Tibial nerve (tissue), 4 donors: ENCODE measurements around the gene TAF4. TPM values are rescaled to one million over a fixed set of nuclear protein-coding genes. Genes with fewer than 3 reads are reported as not detected.

Experiments
- DNase-seq, 2 donors: peaks; one replicate each; pipeline ENCODE4 v3.0.0-alpha.2; 2019; ENCODE audit warnings: low spot score in 2 of 2
- H3K27ac ChIP-seq, 4 donors: fragments of 200-600 bp; sonication (generic) in 3 of 4; one replicate each; pipeline ENCODE4 v1.5.1; 2017 to 2019; ENCODE audit warnings: mild to moderate bottlenecking in 1 of 4
- H3K27me3 ChIP-seq, 2 donors: fragments of 200-600 bp; sonication (generic) in 1 of 2; one replicate each; pipeline versions ENCODE4 v1.5.1 to v1.6.0; 2017 to 2019
- H3K36me3 ChIP-seq, 3 donors: fragments of 200-600 bp; sonication (generic); one replicate each; pipeline ENCODE4 v1.5.1; 2018 to 2019
- H3K4me1 ChIP-seq, 4 donors: fragments of 200-600 bp; sonication (generic) in 3 of 4; one replicate each; pipeline ENCODE4 v1.5.1; 2017 to 2019
- H3K4me3 ChIP-seq, 4 donors: fragments of 200-600 bp; sonication (generic) in 3 of 4; one replicate each; pipeline ENCODE4 v1.5.1; 2017 to 2019; ENCODE audit warnings: mild to moderate bottlenecking in 1 of 4, moderate library complexity in 1 of 4
- H3K9me3 ChIP-seq, 4 donors: fragments of 200-600 bp; sonication (generic) in 3 of 4; one replicate each; pipeline ENCODE4 v1.5.1; 2017 to 2019
- CTCF ChIP-seq, 5 experiments: fragments of 200-600 bp in 3 of 5; fragments of 450-650 bp in 2 of 5; sonication (generic) in 3 of 5; IDR thresholded peaks; one replicate each; pipeline ENCODE4 v1.5.1; 2016 to 2019; ENCODE audit warnings: antibody characterized with exemption in 5 of 5, mild to moderate bottlenecking in 3 of 5, moderate library complexity in 2 of 5
- EP300 ChIP-seq, 2 donors: sonication (generic); formaldehyde crosslinking; IDR thresholded peaks; one replicate each; pipeline ENCODE4 v1.6.1; 2017; ENCODE audit warnings: antibody characterized with exemption in 2 of 2, mild to moderate bottlenecking in 1 of 2
- POLR2A ChIP-seq, 2 donors: fragments of 450-650 bp; IDR thresholded peaks; one replicate each; pipeline ENCODE4 v1.6.1; 2017; ENCODE audit warnings: antibody characterized with exemption in 2 of 2, mild to moderate bottlenecking in 2 of 2, moderate library complexity in 2 of 2
- WGBS, 2 donors: methylation state at CpG; one replicate each; pipeline ENCODE4 v1.1.5; 2018; 5-methylcytosine and 5-hydroxymethylcytosine counted together
- total RNA-seq, 4 donors: library from RNA; depleted of rRNA; stranded (reverse); fragments of >200 nt; gene quantifications; one replicate each; pipeline ENCODE4 v1.1.0, GENCODE V29; 2016

The TAF4 gene
- total RNA-seq, 4 donors from 2014 or later = 11.2 to 50.4 (median 14.8) TPM

GRCh38 chr20:62030834-62031434, 34.7 kb downstream of the TAF4 start:
- no peaks in the 10 kb centered on the region for H3K36me3 ChIP-seq
- H3K4me1 ChIP-seq = peaks cover 0 to 33% (median 6%) of the 10 kb centered on the region in 4 donors
- TF ChIP-seq EP300 (IDR thresholded peaks at IDR 0.05) (no peak), CTCF (IDR thresholded peaks at IDR 0.05) (no peak)
- H3K4me3 ChIP-seq = no peak overlapping the region
- WGBS, 2 donors = 74 to 75% methylated on average over 14 of the region's 14 CpGs
- H3K9me3 ChIP-seq = no peaks in the 10 kb centered on the region
- no peaks in the 10 kb centered on the region for H3K27me3 ChIP-seq
- DNase-seq = no peak
- H3K27ac ChIP-seq = no peak overlapping the region

- no peak for TF ChIP-seq POLR2A (IDR thresholded peaks at IDR 0.05)
- TF ChIP-seq CTCF (IDR thresholded peaks at IDR 0.05) = no peak
- no peak for TF ChIP-seq EP300 (IDR thresholded peaks at IDR 0.05)
- H3K4me1 ChIP-seq = peaks cover 0 to 38% (median 6%) of the 10 kb centered on the region in 4 donors
- DNase-seq = no peak
- no peaks in the 10 kb centered on the region for H3K9me3 ChIP-seq
- WGBS, 2 donors = 78 to 79% methylated on average over 9 of the region's 9 CpGs
- no peaks in the 10 kb centered on the region for H3K36me3 ChIP-seq
- no peaks in the 10 kb centered on the region for H3K27me3 ChIP-seq
- H3K4me3 ChIP-seq = no peak overlapping the region
- no peak overlapping the region for H3K27ac ChIP-seq
These were observed 35.3 kb downstream of the TAF4 start for GRCh38 chr20:62030357-62030756.

- DNase-seq = no peak
- H3K36me3 ChIP-seq = no peaks in the 10 kb centered on the region
- H3K9me3 ChIP-seq = no peaks in the 10 kb centered on the region
- H3K4me1 ChIP-seq = peaks cover 0 to 42% (median 6%) of the 10 kb centered on the region in 4 donors
- TF ChIP-seq CTCF (IDR thresholded peaks at IDR 0.05) (no peak), POLR2A (IDR thresholded peaks at IDR 0.05) (no peak), EP300 (IDR thresholded peaks at IDR 0.05) (no peak)
- 92 to 93% methylated on average over 20 of the region's 20 CpGs for WGBS, 2 donors
- H3K4me3 ChIP-seq = no peak overlapping the region
- H3K27ac ChIP-seq = no peak overlapping the region
- no peaks in the 10 kb centered on the region for H3K27me3 ChIP-seq
These were observed 35.7 kb downstream of the TAF4 start for GRCh38 chr20:62029949-62030348.

GRCh38 chr20:62029296-62029695, 36.4 kb downstream of the TAF4 start:
- WGBS, 2 donors = 90 to 92% methylated on average over 15 of the region's 15 CpGs
- peaks cover 0 to 44% (median 6%) of the 10 kb centered on the region in 4 donors for H3K4me1 ChIP-seq
- no peak for DNase-seq
- H3K36me3 ChIP-seq = no peaks in the 10 kb centered on the region
- H3K27me3 ChIP-seq = no peaks in the 10 kb centered on the region
- H3K9me3 ChIP-seq = no peaks in the 10 kb centered on the region
- no peak for TF ChIP-seq POLR2A (IDR thresholded peaks at IDR 0.05)
- TF ChIP-seq CTCF (IDR thresholded peaks at IDR 0.05) = no peak
- TF ChIP-seq EP300 (IDR thresholded peaks at IDR 0.05) = no peak
- H3K27ac ChIP-seq = no peak overlapping the region
- H3K4me3 ChIP-seq = no peak overlapping the region

GRCh38 chr20:62028384-62028783, 37.3 kb downstream of the TAF4 start:
- Histone ChIP-seq H3K9me3 (no peaks in the 10 kb centered on the region), H3K27ac (no peak overlapping the region), H3K36me3 (no peaks in the 10 kb centered on the region), H3K4me3 (no peak overlapping the region), H3K27me3 (no peaks in the 10 kb centered on the region), H3K4me1 (peaks cover 0 to 44% (median 6%) of the 10 kb centered on the region in 4 donors)
- TF ChIP-seq POLR2A (IDR thresholded peaks at IDR 0.05) (no peak), CTCF (IDR thresholded peaks at IDR 0.05) (no peak), EP300 (IDR thresholded peaks at IDR 0.05) (no peak)
- no peak for DNase-seq
- WGBS, 2 donors = 87 to 88% methylated on average over 14 of the region's 14 CpGs
